B cell (primary cell): ENCODE measurements around the gene LAMC3. TPM values are rescaled to one million over a fixed set of nuclear protein-coding genes. Genes with fewer than 3 reads are reported as not detected.

Experiments used
- ATAC-seq: fragments of 200-7000 bp; cut with Tn5 transposase; one replicate; pipeline ENCODE4 v1.10.0; 2021; ENCODE audit warnings: low read depth, mild to moderate bottlenecking, moderate number of reproducible peaks, moderate library complexity
- CTCF ChIA-PET: fragments of 350-600 bp; sonication (Branson Sonifier 250); formaldehyde crosslinking; loops from one replicate; lab custom pipeline; 2021; ENCODE audit warnings: antibody characterized with exemption, inconsistent platforms; lab: Charles Lee
- POLR2A ChIA-PET: fragments of 350-600 bp; sonication (Branson Sonifier 250); formaldehyde crosslinking; loops from one replicate; lab custom pipeline; 2021; ENCODE audit warnings: antibody characterized with exemption; lab: Charles Lee
- DNase-seq: peaks from one replicate; pipeline ENCODE4 v3.0.0; 2013
- H2AFZ ChIP-seq: 2 replicates; pipeline ENCODE4 v1.6.1; 2012; ENCODE audit warnings: mild to moderate bottlenecking, low read depth, low read length; ENCODE audit not compliant: insufficient read depth, poor library complexity, severe bottlenecking
- H3K27ac ChIP-seq, 2 donors: 1 replicate in 1 of 2; 2 replicates in 1 of 2; pipeline ENCODE4 v1.5.1; 2012 to 2013; ENCODE audit warnings: low read length in 2 of 2, mild to moderate bottlenecking in 2 of 2, moderate library complexity in 1 of 2
- H3K27me3 ChIP-seq, 4 experiments: fragments of 200-600 bp in 1 of 4; sonication (generic) in 1 of 4; replicated peaks in 1 of 4; 1 replicate in 2 of 4; 2 replicates in 2 of 4; pipeline versions ENCODE4 v1.6.1 to v1.7.0; 2013 to 2016; ENCODE audit warnings: low read length in 3 of 4, mild to moderate bottlenecking in 2 of 4, mixed read lengths in 1 of 4, moderate library complexity in 1 of 4; ENCODE audit not compliant: insufficient read depth in 4 of 4, control insufficient read depth in 3 of 4; ENCODE audit errors: control extremely low read depth in 1 of 4
- H3K36me3 ChIP-seq, 2 experiments: replicated peaks in 1 of 2; 1 replicate in 1 of 2; 2 replicates in 1 of 2; pipeline versions ENCODE4 v1.6.1 to v1.7.1; 2013; ENCODE audit warnings: low read length in 1 of 2; ENCODE audit not compliant: insufficient read depth in 2 of 2, control insufficient read depth in 1 of 2; ENCODE audit errors: control extremely low read depth in 1 of 2, extremely low read depth in 1 of 2
- H3K4me1 ChIP-seq, 2 donors: fragments of 200-600 bp in 1 of 2; sonication (generic) in 1 of 2; 1 replicate in 1 of 2; 2 replicates in 1 of 2; pipeline versions ENCODE4 v1.5.1 to v1.6.1; 2013 to 2017; ENCODE audit warnings: low read length in 2 of 2; ENCODE audit not compliant: control insufficient read depth in 2 of 2, insufficient read depth in 2 of 2
- H3K4me2 ChIP-seq: replicated peaks from 2 replicates; pipeline ENCODE3; 2012; ENCODE audit warnings: mild to moderate bottlenecking, low read depth, low read length; ENCODE audit not compliant: poor library complexity, severe bottlenecking
- H3K4me3 ChIP-seq, 5 experiments: fragments of 200-600 bp in 1 of 5; sonication (generic) in 1 of 5; 1 replicate in 3 of 5; 2 replicates in 2 of 5; pipeline versions ENCODE4 v1.5.1 to v1.7.0; 2011 to 2016; ENCODE audit warnings: low read length in 4 of 5, mild to moderate bottlenecking in 4 of 5, low read depth in 2 of 5, control low read depth in 1 of 5, moderate library complexity in 1 of 5; ENCODE audit not compliant: insufficient read depth in 1 of 5; ENCODE audit errors: control extremely low read depth in 1 of 5, extremely low read depth in 1 of 5
- H3K79me2 ChIP-seq: fragments of 200-600 bp; sonication (generic); one replicate; pipeline ENCODE4 v1.6.0; 2016; ENCODE audit warnings: low read length; ENCODE audit not compliant: control insufficient read depth, insufficient read depth
- H3K9ac ChIP-seq: fragments of 200-600 bp; sonication (generic); 2 replicates; pipeline ENCODE4 v1.6.1; 2017; ENCODE audit warnings: mild to moderate bottlenecking, low read length, moderate library complexity
- H3K9me3 ChIP-seq, 3 donors: one replicate each; pipeline versions ENCODE4 v1.6.1 to v1.7.1; 2013; ENCODE audit warnings: low read length in 2 of 3; ENCODE audit not compliant: control insufficient read depth in 2 of 3, insufficient read depth in 1 of 3; ENCODE audit errors: control extremely low read depth in 1 of 3
- H4K20me1 ChIP-seq: 2 replicates; pipeline ENCODE4 v1.6.0; 2012; ENCODE audit warnings: mild to moderate bottlenecking, low read length; ENCODE audit not compliant: insufficient read depth, control insufficient read depth, poor library complexity, severe bottlenecking
- H3K27ac Mint-ChIP-seq: one replicate; pipeline ENCODE4 v1.8.0; 2021; ENCODE audit warnings: mixed read lengths
- H3K27me3 Mint-ChIP-seq: one replicate; pipeline ENCODE4 v1.8.0; 2021; ENCODE audit warnings: mixed read lengths
- H3K4me1 Mint-ChIP-seq: one replicate; pipeline ENCODE4 v1.8.0; 2021; ENCODE audit warnings: mixed read lengths
- H3K4me3 Mint-ChIP-seq: one replicate; pipeline ENCODE4 v1.8.0; 2021; ENCODE audit warnings: mixed read lengths
- H3K9me3 Mint-ChIP-seq: one replicate; pipeline ENCODE4 v1.8.0; 2022; ENCODE audit warnings: mixed read lengths; ENCODE audit not compliant: insufficient read depth
- EZH2 ChIP-seq: IDR thresholded peaks from 2 replicates; pipeline ENCODE4 v1.6.1; 2012; ENCODE audit warnings: borderline replicate concordance, low read depth, mild to moderate bottlenecking, moderate library complexity, low read length; ENCODE audit not compliant: insufficient read depth, poor library complexity, severe bottlenecking
- WGBS: methylation state at CpG from one replicate; pipeline ENCODE4 v1.1.5; 2013; ENCODE audit warnings: missing lambda C conversion rate; ENCODE audit not compliant: insufficient coverage; 5-methylcytosine and 5-hydroxymethylcytosine counted together
- intact Hi-C: fragments of 100-400 bp; cut with micrococcal nuclease; formaldehyde crosslinking; loops from one replicate; pipeline ENCODE4 v1.10.0; 2022
- polyA plus RNA-seq: library from polyadenylated mRNA; depleted of rRNA; stranded (reverse); fragments of >200 nt; gene quantifications from 2 replicates; pipeline ENCODE4 v1.2.3, GENCODE V29; 2012
- total RNA-seq, 2 donors: library from RNA; stranded (reverse); fragments of 120-200 nt in 1 of 2; gene quantifications; 1 replicate in 1 of 2; 2 replicates in 1 of 2; pipeline versions ENCODE4 v1.2.3 to v1.2.4, GENCODE V29; 2013 to 2022
- TF ChIP-seq, protein P1 (sequence below): fragments of 200-600 bp; IDR thresholded peaks from one replicate; pipeline ENCODE4 v1.8.0; 2022; ENCODE audit warnings: antibody characterized with exemption, mild to moderate bottlenecking

LAMC3 gene
- total and polyA plus RNA-seq, 2 donors (not counting 1 experiment from before 2014, with no cell fraction given) = 0.25 to 0.45 TPM

DNA sequence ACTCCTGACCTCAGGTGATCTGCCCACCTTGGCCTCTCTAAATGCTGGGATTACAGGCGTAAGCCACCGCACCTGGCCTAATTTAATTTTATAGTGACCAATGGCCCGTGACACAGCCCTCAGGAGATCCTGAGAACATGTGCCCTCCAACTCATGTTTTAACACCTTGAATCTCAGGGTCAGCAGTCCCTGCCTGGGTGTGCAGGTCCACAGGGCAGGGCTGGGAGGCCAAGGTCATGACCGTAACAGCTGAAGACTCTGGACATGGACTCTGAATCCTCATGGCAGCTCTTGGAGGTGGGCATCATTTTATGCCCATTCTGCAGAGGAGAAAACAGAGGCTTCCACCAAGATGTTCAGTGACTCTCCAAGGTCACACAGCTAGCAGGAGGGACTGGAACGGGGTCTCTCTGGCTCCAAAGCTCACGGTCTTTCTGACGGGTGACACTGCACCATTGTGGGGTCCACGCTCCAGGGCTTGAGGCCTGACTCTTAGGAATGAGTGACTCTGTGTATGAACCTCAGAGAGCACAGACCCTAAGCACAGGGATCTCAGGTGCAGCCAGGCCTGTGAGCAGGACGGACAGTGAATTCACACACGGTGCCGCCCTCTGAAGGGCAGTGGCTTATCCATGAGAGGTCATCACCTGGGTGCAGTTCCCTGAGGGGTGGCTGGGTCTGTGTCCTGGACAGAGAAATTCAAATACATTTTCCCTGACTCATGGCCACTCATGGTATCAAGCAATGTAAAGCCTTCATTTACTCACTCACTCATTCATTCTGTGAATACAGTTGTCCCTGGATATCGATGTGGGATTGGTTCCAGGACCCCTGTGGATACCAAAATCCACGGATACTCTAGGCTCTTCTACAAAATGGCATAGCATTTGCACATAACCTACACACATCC lies 32.8 kb upstream of the LAMC3 start:
- intact Hi-C loops = no loop called here
- Mint-ChIP-seq H3K27me3 (peaks cover 23% of the 10 kb centered on the region), H3K27ac (no peak overlapping the region), H3K4me3 (no peak overlapping the region), H3K4me1 (no peaks in the 10 kb centered on the region), H3K9me3 (no peaks in the 10 kb centered on the region)
- ATAC-seq = no peak
- Histone ChIP-seq H3K27ac (no peak overlapping the region), H4K20me1 (no peaks in the 10 kb centered on the region), H3K4me1 (no peaks in the 10 kb centered on the region), H3K4me2 (no peak overlapping the region), H2AFZ (no peak overlapping the region), H3K36me3 (no peaks in the 10 kb centered on the region), H3K79me2 (no peaks in the 10 kb centered on the region), H3K4me3 (no peak overlapping the region), H3K9ac (no peak overlapping the region), H3K27me3 (peaks cover 0 to 11% (median 0%) of the 10 kb centered on the region in 4 experiments), H3K9me3 (no peaks in the 10 kb centered on the region)
- ChIA-PET CTCF (no interaction called here), POLR2A (no interaction called here)
- TF ChIP-seq EZH2 = no peak
- no peak for DNase-seq
- WGBS = 93% methylated on average over 12 of the region's 13 CpGs

DNA sequence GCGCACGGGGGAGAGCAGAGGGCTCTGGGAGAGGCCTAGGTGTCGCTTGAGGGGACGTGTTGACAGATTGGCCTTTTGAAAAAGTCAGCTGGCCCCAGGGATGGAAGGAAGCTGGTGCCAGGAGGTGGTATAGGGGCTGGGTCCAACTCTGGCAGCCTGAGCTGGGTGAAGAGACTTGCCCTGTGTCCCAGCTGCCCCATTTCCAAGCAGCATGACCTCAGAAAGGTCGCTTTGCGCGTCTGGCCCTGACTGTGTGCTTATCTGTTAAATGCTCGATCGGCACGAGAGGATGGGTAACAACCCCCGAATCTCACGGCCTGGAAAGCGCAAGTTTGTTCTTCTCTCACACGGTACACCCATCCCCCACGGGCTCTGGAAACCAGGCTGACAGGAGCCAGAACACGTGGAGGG lies 31.2 kb upstream of the LAMC3 start:
- H3K4me3 Mint-ChIP-seq = no peak overlapping the region
- no peak overlapping the region for H3K27ac Mint-ChIP-seq
- H3K27ac ChIP-seq = no peak overlapping the region
- TF ChIP-seq, protein P1, sequence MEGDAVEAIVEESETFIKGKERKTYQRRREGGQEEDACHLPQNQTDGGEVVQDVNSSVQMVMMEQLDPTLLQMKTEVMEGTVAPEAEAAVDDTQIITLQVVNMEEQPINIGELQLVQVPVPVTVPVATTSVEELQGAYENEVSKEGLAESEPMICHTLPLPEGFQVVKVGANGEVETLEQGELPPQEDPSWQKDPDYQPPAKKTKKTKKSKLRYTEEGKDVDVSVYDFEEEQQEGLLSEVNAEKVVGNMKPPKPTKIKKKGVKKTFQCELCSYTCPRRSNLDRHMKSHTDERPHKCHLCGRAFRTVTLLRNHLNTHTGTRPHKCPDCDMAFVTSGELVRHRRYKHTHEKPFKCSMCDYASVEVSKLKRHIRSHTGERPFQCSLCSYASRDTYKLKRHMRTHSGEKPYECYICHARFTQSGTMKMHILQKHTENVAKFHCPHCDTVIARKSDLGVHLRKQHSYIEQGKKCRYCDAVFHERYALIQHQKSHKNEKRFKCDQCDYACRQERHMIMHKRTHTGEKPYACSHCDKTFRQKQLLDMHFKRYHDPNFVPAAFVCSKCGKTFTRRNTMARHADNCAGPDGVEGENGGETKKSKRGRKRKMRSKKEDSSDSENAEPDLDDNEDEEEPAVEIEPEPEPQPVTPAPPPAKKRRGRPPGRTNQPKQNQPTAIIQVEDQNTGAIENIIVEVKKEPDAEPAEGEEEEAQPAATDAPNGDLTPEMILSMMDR = no peak
- no peak for TF ChIP-seq EZH2
- H4K20me1 ChIP-seq = no peaks in the 10 kb centered on the region
- no peaks in the 10 kb centered on the region for H3K9me3 ChIP-seq
- H3K9ac ChIP-seq = no peak overlapping the region
- H3K79me2 ChIP-seq = no peaks in the 10 kb centered on the region
- peaks cover 15% of the 10 kb centered on the region for H3K27me3 Mint-ChIP-seq
- H3K9me3 Mint-ChIP-seq = no peaks in the 10 kb centered on the region
- ATAC-seq (no peak), DNase-seq (no peak)
- intact Hi-C loops = no loop called here
- no peak overlapping the region for H3K4me3 ChIP-seq
- H3K36me3 ChIP-seq = no peaks in the 10 kb centered on the region
- ChIA-PET POLR2A (no interaction called here), CTCF (no interaction called here)
- peaks cover 0 to 5% (median 0%) of the 10 kb centered on the region in 4 experiments for H3K27me3 ChIP-seq
- H3K4me1 Mint-ChIP-seq = no peaks in the 10 kb centered on the region
- WGBS = 90% methylated on average over 16 of the region's 16 CpGs
- H2AFZ ChIP-seq = no peak overlapping the region
- H3K4me2 ChIP-seq = no peak overlapping the region
- no peaks in the 10 kb centered on the region for H3K4me1 ChIP-seq
